ENCODE measurements around the gene PTGES2.
"Not testable (repeated sequence)": the region's sequence is repeated elsewhere in the genome, so short reads cannot be mapped to it uniquely, and the experiment has no call there.

The PTGES2 gene

GRCh38 chr9:128136816-128137793 lies 9.6 kb upstream of the PTGES2 start:
- no peak for FAIRE-seq

GRCh38 chr9:128135561-128135960 lies 8.0 kb upstream of the PTGES2 start:
- not testable (repeated sequence) for FAIRE-seq

GRCh38 chr9:128132139-128132538 lies 4.6 kb upstream of the PTGES2 start:
- FAIRE-seq, result peak; percentile 98

- FAIRE-seq, result not testable (repeated sequence)
Measured at GRCh38 chr9:128131346-128131745, 3.8 kb upstream of the PTGES2 start.

GRCh38 chr9:128130651-128131050 lies 3.1 kb upstream of the PTGES2 start:
- not testable (repeated sequence) for FAIRE-seq

GRCh38 chr9:128129976-128130590 lies 2.6 kb upstream of the PTGES2 start:
- not testable (repeated sequence) for FAIRE-seq

GRCh38 chr9:128128836-128129590 lies 1.5 kb upstream of the PTGES2 start:
- FAIRE-seq, result no peak

- FAIRE-seq, result no peak
Measured at GRCh38 chr9:128127990-128128835, 684 bp upstream of the PTGES2 start.

GRCh38 chr9:128125580-128126354 lies 1.8 kb downstream of the PTGES2 start:
- no peak for FAIRE-seq

GRCh38 chr9:128124873-128125579 lies 2.5 kb downstream of the PTGES2 start:
- FAIRE-seq, result no peak

- FAIRE-seq, result no peak
Measured at GRCh38 chr9:128124451-128124850, 3.1 kb downstream of the PTGES2 start.

- FAIRE-seq, result no peak
Measured at GRCh38 chr9:128123451-128124080, 4.0 kb downstream of the PTGES2 start.

GRCh38 chr9:128122809-128123175 lies 4.7 kb downstream of the PTGES2 start:
- FAIRE-seq, result no peak

GRCh38 chr9:128121924-128122808 lies 5.4 kb downstream of the PTGES2 start:
- FAIRE-seq, result no peak

GRCh38 chr9:128121466-128121810 lies 6.1 kb downstream of the PTGES2 start:
- FAIRE-seq, result no peak

- FAIRE-seq, result no peak
Measured at GRCh38 chr9:128120741-128121465, 6.6 kb downstream of the PTGES2 start.

- no peak for FAIRE-seq
Measured at GRCh38 chr9:128120061-128120740, 7.3 kb downstream of the PTGES2 start.
